Nephron (organoid): Measurements from ENCODE around the gene IQSEC1.

Source experiments
- H3K27ac Mint-ChIP-seq, 3 experiments: 2 replicates each; pipeline ENCODE4 v1.8.0; 2020; ENCODE audit warnings: mixed read lengths in 3 of 3, mild to moderate bottlenecking in 2 of 3, moderate library complexity in 1 of 3
- H3K27me3 Mint-ChIP-seq: 2 replicates; pipeline ENCODE4 v1.8.0; 2021; ENCODE audit warnings: low read depth, mild to moderate bottlenecking, moderate library complexity, mixed read lengths
- H3K36me3 Mint-ChIP-seq: 2 replicates; pipeline ENCODE4 v1.8.0; 2020; ENCODE audit warnings: low read depth, mixed read lengths
- H3K4me1 Mint-ChIP-seq: 2 replicates; pipeline ENCODE4 v1.8.0; 2020; ENCODE audit warnings: mixed read lengths
- H3K4me3 Mint-ChIP-seq, 3 experiments: 2 replicates each; pipeline ENCODE4 v1.8.0; 2020; ENCODE audit warnings: mild to moderate bottlenecking in 3 of 3, mixed read lengths in 3 of 3, moderate library complexity in 2 of 3
- H3K9me3 Mint-ChIP-seq: 2 replicates; pipeline ENCODE4 v1.8.0; 2020; ENCODE audit warnings: mixed read lengths
- TF ChIP-seq, protein P1 (sequence below), 3 experiments: fragments of 200-600 bp; sonication (generic); IDR thresholded peaks; one replicate each; pipeline ENCODE4 v1.5.0; 2021; ENCODE audit warnings: antibody characterized with exemption in 3 of 3; ENCODE audit not compliant: unreplicated experiment in 3 of 3

IQSEC1 gene

GRCh38 chr3:12914088-12914487 lies 159.1 kb downstream of the IQSEC1 start:
- Mint-ChIP-seq H3K27me3 (no peaks in the 10 kb centered on the region), H3K9me3 (no peaks in the 10 kb centered on the region), H3K36me3 (peaks cover 36% of the 10 kb centered on the region), H3K4me3 (no peak overlapping the region), H3K27ac (no peak overlapping the region), H3K4me1 (no peaks in the 10 kb centered on the region)
- TF ChIP-seq, protein P1, sequence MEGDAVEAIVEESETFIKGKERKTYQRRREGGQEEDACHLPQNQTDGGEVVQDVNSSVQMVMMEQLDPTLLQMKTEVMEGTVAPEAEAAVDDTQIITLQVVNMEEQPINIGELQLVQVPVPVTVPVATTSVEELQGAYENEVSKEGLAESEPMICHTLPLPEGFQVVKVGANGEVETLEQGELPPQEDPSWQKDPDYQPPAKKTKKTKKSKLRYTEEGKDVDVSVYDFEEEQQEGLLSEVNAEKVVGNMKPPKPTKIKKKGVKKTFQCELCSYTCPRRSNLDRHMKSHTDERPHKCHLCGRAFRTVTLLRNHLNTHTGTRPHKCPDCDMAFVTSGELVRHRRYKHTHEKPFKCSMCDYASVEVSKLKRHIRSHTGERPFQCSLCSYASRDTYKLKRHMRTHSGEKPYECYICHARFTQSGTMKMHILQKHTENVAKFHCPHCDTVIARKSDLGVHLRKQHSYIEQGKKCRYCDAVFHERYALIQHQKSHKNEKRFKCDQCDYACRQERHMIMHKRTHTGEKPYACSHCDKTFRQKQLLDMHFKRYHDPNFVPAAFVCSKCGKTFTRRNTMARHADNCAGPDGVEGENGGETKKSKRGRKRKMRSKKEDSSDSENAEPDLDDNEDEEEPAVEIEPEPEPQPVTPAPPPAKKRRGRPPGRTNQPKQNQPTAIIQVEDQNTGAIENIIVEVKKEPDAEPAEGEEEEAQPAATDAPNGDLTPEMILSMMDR (IDR thresholded peaks at IDR 0.05; ENCODE audit: unreplicated experiment in 3 of 3), result no peak

- no peaks in the 10 kb centered on the region for H3K4me1 Mint-ChIP-seq
- TF ChIP-seq, protein P1 (IDR thresholded peaks at IDR 0.05; ENCODE audit: unreplicated experiment in 3 of 3), result no peak
- H3K9me3 Mint-ChIP-seq, result no peaks in the 10 kb centered on the region
- no peak overlapping the region for H3K27ac Mint-ChIP-seq
- H3K27me3 Mint-ChIP-seq, result no peaks in the 10 kb centered on the region
- H3K4me3 Mint-ChIP-seq, result no peak overlapping the region
- peaks cover 38% of the 10 kb centered on the region for H3K36me3 Mint-ChIP-seq
Observed at GRCh38 chr3:12911881-12912415, 161.3 kb downstream of the IQSEC1 start.

GRCh38 chr3:12910356-12911099 lies 162.7 kb downstream of the IQSEC1 start:
- no peaks in the 10 kb centered on the region for H3K4me1 Mint-ChIP-seq
- no peaks in the 10 kb centered on the region for H3K27me3 Mint-ChIP-seq
- TF ChIP-seq, protein P1 (IDR thresholded peaks at IDR 0.05; ENCODE audit: unreplicated experiment in 3 of 3), result no peak
- H3K36me3 Mint-ChIP-seq, result peaks cover 38% of the 10 kb centered on the region
- no peak overlapping the region for H3K27ac Mint-ChIP-seq
- H3K4me3 Mint-ChIP-seq, result no peak overlapping the region
- H3K9me3 Mint-ChIP-seq, result no peaks in the 10 kb centered on the region

GRCh38 chr3:12909710-12910109 lies 163.5 kb downstream of the IQSEC1 start:
- Mint-ChIP-seq H3K27ac (no peak overlapping the region), H3K4me1 (no peaks in the 10 kb centered on the region), H3K9me3 (no peaks in the 10 kb centered on the region), H3K36me3 (peaks cover 38% of the 10 kb centered on the region), H3K27me3 (no peaks in the 10 kb centered on the region), H3K4me3 (no peak overlapping the region)
- TF ChIP-seq, protein P1 (IDR thresholded peaks at IDR 0.05; ENCODE audit: unreplicated experiment in 3 of 3), result no peak

- Mint-ChIP-seq H3K4me1 (no peaks in the 10 kb centered on the region), H3K9me3 (no peaks in the 10 kb centered on the region), H3K4me3 (no peak overlapping the region), H3K36me3 (peaks cover 34% of the 10 kb centered on the region), H3K27me3 (no peaks in the 10 kb centered on the region), H3K27ac (no peak overlapping the region)
- TF ChIP-seq, protein P1 (IDR thresholded peaks at IDR 0.05; ENCODE audit: unreplicated experiment in 3 of 3), result no peak
Observed at GRCh38 chr3:12908859-12909258, 164.4 kb downstream of the IQSEC1 start.
